Mesendoderm (in vitro differentiated cells): Measurements from ENCODE around the gene PPFIA4.

Experiments
- DNase-seq: peaks from one replicate; pipeline ENCODE4 v3.0.0; 2013
- H2AK5ac ChIP-seq: 2 replicates; pipeline ENCODE4 v1.6.1; 2013; ENCODE audit warnings: low read length, inconsistent platforms
- H2BK120ac ChIP-seq: 2 replicates; pipeline ENCODE4 v1.6.1; 2013; ENCODE audit warnings: low read depth, mild to moderate bottlenecking, low read length, moderate library complexity, mixed read lengths
- H2BK15ac ChIP-seq: replicated peaks from 2 replicates; pipeline ENCODE4 v1.6.1; 2013; ENCODE audit warnings: low read depth, mild to moderate bottlenecking, moderate library complexity
- H2BK5ac ChIP-seq: 2 replicates; pipeline ENCODE4 v1.6.1; 2013; ENCODE audit warnings: low read length, inconsistent platforms
- H3K18ac ChIP-seq: 2 replicates; pipeline ENCODE4 v1.6.1; 2013; ENCODE audit warnings: mild to moderate bottlenecking, low read length, mixed read lengths
- H3K23ac ChIP-seq: one replicate; pipeline ENCODE4 v1.6.1; 2013; ENCODE audit warnings: low read length
- H3K27ac ChIP-seq: 2 replicates; pipeline ENCODE4 v1.5.1; 2013; ENCODE audit warnings: low read depth, mild to moderate bottlenecking, inconsistent platforms, low read length, moderate library complexity
- H3K27me3 ChIP-seq: 2 replicates; pipeline ENCODE4 v1.6.1; 2013; ENCODE audit warnings: low read length, control low read depth, mild to moderate bottlenecking, inconsistent platforms; ENCODE audit not compliant: insufficient read depth, poor library complexity
- H3K36me3 ChIP-seq: 2 replicates; pipeline ENCODE4 v1.6.1; 2013; ENCODE audit warnings: low read length, inconsistent platforms; ENCODE audit not compliant: control insufficient read depth, insufficient read depth
- H3K4ac ChIP-seq: one replicate; pipeline ENCODE4 v1.6.1; 2013; ENCODE audit warnings: low read depth, mild to moderate bottlenecking, low read length, moderate library complexity
- H3K4me1 ChIP-seq: 2 replicates; pipeline ENCODE4 v1.6.1; 2013; ENCODE audit warnings: low read depth, low read length, inconsistent platforms; ENCODE audit not compliant: control insufficient read depth
- H3K4me2 ChIP-seq: 2 replicates; pipeline ENCODE4 v1.6.1; 2013; ENCODE audit warnings: low read length
- H3K4me3 ChIP-seq: 2 replicates; pipeline ENCODE4 v1.5.1; 2013; ENCODE audit warnings: mild to moderate bottlenecking, low read length
- H3K56ac ChIP-seq: one replicate; pipeline ENCODE4 v1.6.1; 2013; ENCODE audit warnings: low read length
- H3K79me1 ChIP-seq: 2 replicates; pipeline ENCODE4 v1.6.1; 2013; ENCODE audit warnings: low read length, inconsistent platforms
- H3K79me2 ChIP-seq: 2 replicates; pipeline ENCODE4 v1.6.1; 2013; ENCODE audit warnings: mild to moderate bottlenecking, low read length; ENCODE audit not compliant: control insufficient read depth, insufficient read depth
- H3K9ac ChIP-seq: 2 replicates; pipeline ENCODE4 v1.6.1; 2013; ENCODE audit warnings: low read length, inconsistent platforms
- H4K5ac ChIP-seq: one replicate; pipeline ENCODE4 v1.6.1; 2013; ENCODE audit warnings: low read length
- H4K8ac ChIP-seq: one replicate; pipeline ENCODE4 v1.6.1; 2013; ENCODE audit warnings: low read depth, mild to moderate bottlenecking, control low read depth, low read length, moderate library complexity
- WGBS: extraction: QIAGEN DNeasy Blood & Tissue Kit; methylation state at CpG from one replicate; pipeline ENCODE4 v1.1.7; 2013; ENCODE audit warnings: low lambda C conversion rate, missing lambda C conversion rate; ENCODE audit not compliant: insufficient coverage; ENCODE audit errors: extremely low coverage; 5-methylcytosine and 5-hydroxymethylcytosine counted together

The PPFIA4 gene

GRCh38 chr1:203117611-203118575 is 91.6 kb downstream of the PPFIA4 start:
- H3K56ac ChIP-seq: peak overlapping the region; percentile 69
- H3K9ac ChIP-seq: peak overlapping the region; percentile 45
- no peak overlapping the region for H3K4me3 ChIP-seq
- H2BK5ac ChIP-seq: no peak overlapping the region
- no peak overlapping the region for H4K5ac ChIP-seq
- no peak overlapping the region for H3K23ac ChIP-seq
- H3K4ac ChIP-seq: peak overlapping the region; percentile 18
- peak; percentile 92 for DNase-seq
- no peak overlapping the region for H3K27ac ChIP-seq
- H3K27me3 ChIP-seq: no peaks in the 10 kb centered on the region
- no peak overlapping the region for H4K8ac ChIP-seq
- no peak overlapping the region for H2BK15ac ChIP-seq
- H3K18ac ChIP-seq: no peak overlapping the region
- no peaks in the 10 kb centered on the region for H3K79me2 ChIP-seq
- H3K36me3 ChIP-seq: no peaks in the 10 kb centered on the region
- H3K4me1 ChIP-seq: no peaks in the 10 kb centered on the region
- H2BK120ac ChIP-seq: no peak overlapping the region
- WGBS: no CpG with 5 or more reads among the region's 35 CpGs
- peak overlapping the region; percentile 42 for H3K4me2 ChIP-seq
- no peaks in the 10 kb centered on the region for H3K79me1 ChIP-seq
- no peak overlapping the region for H2AK5ac ChIP-seq

- no peak overlapping the region for H3K18ac ChIP-seq
- no peak overlapping the region for H3K23ac ChIP-seq
- no peak overlapping the region for H3K27ac ChIP-seq
- DNase-seq: no peak
- H3K4me1 ChIP-seq: no peaks in the 10 kb centered on the region
- H3K79me1 ChIP-seq: no peaks in the 10 kb centered on the region
- WGBS: no CpG with 5 or more reads among the region's 7 CpGs
- H3K4me3 ChIP-seq: no peak overlapping the region
- H3K36me3 ChIP-seq: no peaks in the 10 kb centered on the region
- no peaks in the 10 kb centered on the region for H3K27me3 ChIP-seq
- H4K8ac ChIP-seq: no peak overlapping the region
- no peak overlapping the region for H3K4ac ChIP-seq
- no peaks in the 10 kb centered on the region for H3K79me2 ChIP-seq
- H3K56ac ChIP-seq: no peak overlapping the region
- H2BK5ac ChIP-seq: no peak overlapping the region
- H3K4me2 ChIP-seq: no peak overlapping the region
- H4K5ac ChIP-seq: no peak overlapping the region
- H2AK5ac ChIP-seq: no peak overlapping the region
- H2BK15ac ChIP-seq: no peak overlapping the region
- H3K9ac ChIP-seq: no peak overlapping the region
- H2BK120ac ChIP-seq: no peak overlapping the region
These were observed 94.2 kb downstream of the PPFIA4 start for GRCh38 chr1:203120325-203121153.

GRCh38 chr1:203121186-203122015 is 95.1 kb downstream of the PPFIA4 start:
- Histone ChIP-seq H3K27ac (no peak overlapping the region), H3K27me3 (no peaks in the 10 kb centered on the region), H2BK5ac (no peak overlapping the region), H3K4me2 (no peak overlapping the region), H3K23ac (no peak overlapping the region), H3K4me3 (no peak overlapping the region), H3K79me2 (no peaks in the 10 kb centered on the region), H4K5ac (no peak overlapping the region), H2AK5ac (no peak overlapping the region), H3K79me1 (no peaks in the 10 kb centered on the region), H3K56ac (no peak overlapping the region), H2BK15ac (no peak overlapping the region), H3K4me1 (peaks cover 5% of the 10 kb centered on the region), H3K4ac (no peak overlapping the region), H3K18ac (no peak overlapping the region), H4K8ac (no peak overlapping the region), H3K36me3 (no peaks in the 10 kb centered on the region), H3K9ac (no peak overlapping the region), H2BK120ac (no peak overlapping the region)
- no peak for DNase-seq
- WGBS: no CpG with 5 or more reads among the region's 11 CpGs

GRCh38 chr1:203122159-203122558 is 95.9 kb downstream of the PPFIA4 start:
- H3K9ac ChIP-seq: no peak overlapping the region
- H3K4me2 ChIP-seq: no peak overlapping the region
- H3K79me1 ChIP-seq: no peaks in the 10 kb centered on the region
- H3K23ac ChIP-seq: no peak overlapping the region
- no peak overlapping the region for H3K4me3 ChIP-seq
- H4K8ac ChIP-seq: no peak overlapping the region
- H2BK120ac ChIP-seq: no peak overlapping the region
- H2BK15ac ChIP-seq: no peak overlapping the region
- no peak overlapping the region for H2BK5ac ChIP-seq
- H4K5ac ChIP-seq: no peak overlapping the region
- no peak overlapping the region for H3K18ac ChIP-seq
- H3K79me2 ChIP-seq: no peaks in the 10 kb centered on the region
- H3K27me3 ChIP-seq: no peaks in the 10 kb centered on the region
- H3K36me3 ChIP-seq: no peaks in the 10 kb centered on the region
- no peak overlapping the region for H2AK5ac ChIP-seq
- DNase-seq: no peak
- H3K4me1 ChIP-seq: peaks cover 12% of the 10 kb centered on the region
- H3K4ac ChIP-seq: no peak overlapping the region
- H3K56ac ChIP-seq: no peak overlapping the region
- no CpG with 5 or more reads among the region's 2 CpGs for WGBS
- no peak overlapping the region for H3K27ac ChIP-seq

GRCh38 chr1:203124011-203124410 is 97.7 kb downstream of the PPFIA4 start:
- Histone ChIP-seq H3K79me2 (peaks cover 2% of the 10 kb centered on the region), H3K18ac (no peak overlapping the region), H3K27me3 (no peaks in the 10 kb centered on the region), H2BK15ac (no peak overlapping the region), H3K36me3 (no peaks in the 10 kb centered on the region), H3K79me1 (no peaks in the 10 kb centered on the region), H2AK5ac (no peak overlapping the region), H2BK120ac (no peak overlapping the region), H3K27ac (no peak overlapping the region), H3K4me1 (peaks cover 16% of the 10 kb centered on the region), H4K8ac (no peak overlapping the region), H3K4me3 (no peak overlapping the region), H3K56ac (peak overlapping the region; percentile 62), H3K4me2 (no peak overlapping the region), H3K4ac (no peak overlapping the region), H4K5ac (no peak overlapping the region), H3K9ac (no peak overlapping the region), H2BK5ac (no peak overlapping the region), H3K23ac (no peak overlapping the region)
- no CpG with 5 or more reads among the region's 5 CpGs for WGBS
- DNase-seq: no peak
